Peyer's patch (tissue), 4 donors: Measurements from ENCODE around the gene AP3D1.
A peak's percentile ranks its signal among the peaks of the same experiment; 100 is the strongest.

Experiments
- POLR2A ChIP-seq, 2 donors: fragments of 450-650 bp; IDR thresholded peaks; one replicate each; pipeline ENCODE4 v1.5.1; 2017; ENCODE audit warnings: antibody characterized with exemption in 2 of 2, mild to moderate bottlenecking in 2 of 2, moderate library complexity in 2 of 2
- TF ChIP-seq, protein P1 (sequence below), 6 experiments: fragments of 450-650 bp in 4 of 6; fragments of 200-600 bp in 2 of 6; sonication (generic) in 1 of 6; IDR thresholded peaks; one replicate each; pipeline ENCODE4 v1.5.1; 2017 to 2019; ENCODE audit warnings: antibody characterized with exemption in 6 of 6, mild to moderate bottlenecking in 3 of 6, moderate library complexity in 1 of 6

DNA sequence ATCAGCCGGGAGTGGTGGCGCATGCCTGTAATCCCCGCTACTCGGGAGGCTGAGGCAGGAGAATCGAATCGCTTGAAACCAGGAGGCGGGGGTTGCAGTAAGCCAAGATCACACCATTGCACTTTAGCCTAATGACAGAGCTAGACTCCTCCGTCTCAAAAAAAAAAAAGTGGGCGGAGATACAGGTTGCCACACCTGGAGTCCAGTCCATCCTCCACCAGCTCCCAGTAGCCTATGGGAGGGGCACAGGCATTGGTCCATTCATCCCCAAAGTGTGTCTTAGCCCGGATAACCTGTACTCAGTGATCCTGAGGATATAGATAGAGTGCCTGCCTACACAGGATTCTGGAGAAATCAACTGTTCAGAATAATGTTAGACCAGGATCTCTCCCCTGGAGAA lies 9.0 kb upstream of the AP3D1 start:
- TF ChIP-seq, protein P1, sequence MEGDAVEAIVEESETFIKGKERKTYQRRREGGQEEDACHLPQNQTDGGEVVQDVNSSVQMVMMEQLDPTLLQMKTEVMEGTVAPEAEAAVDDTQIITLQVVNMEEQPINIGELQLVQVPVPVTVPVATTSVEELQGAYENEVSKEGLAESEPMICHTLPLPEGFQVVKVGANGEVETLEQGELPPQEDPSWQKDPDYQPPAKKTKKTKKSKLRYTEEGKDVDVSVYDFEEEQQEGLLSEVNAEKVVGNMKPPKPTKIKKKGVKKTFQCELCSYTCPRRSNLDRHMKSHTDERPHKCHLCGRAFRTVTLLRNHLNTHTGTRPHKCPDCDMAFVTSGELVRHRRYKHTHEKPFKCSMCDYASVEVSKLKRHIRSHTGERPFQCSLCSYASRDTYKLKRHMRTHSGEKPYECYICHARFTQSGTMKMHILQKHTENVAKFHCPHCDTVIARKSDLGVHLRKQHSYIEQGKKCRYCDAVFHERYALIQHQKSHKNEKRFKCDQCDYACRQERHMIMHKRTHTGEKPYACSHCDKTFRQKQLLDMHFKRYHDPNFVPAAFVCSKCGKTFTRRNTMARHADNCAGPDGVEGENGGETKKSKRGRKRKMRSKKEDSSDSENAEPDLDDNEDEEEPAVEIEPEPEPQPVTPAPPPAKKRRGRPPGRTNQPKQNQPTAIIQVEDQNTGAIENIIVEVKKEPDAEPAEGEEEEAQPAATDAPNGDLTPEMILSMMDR (IDR thresholded peaks at IDR 0.05) = no peak
- peak in 1 of 2 donors; percentile 13 for TF ChIP-seq POLR2A (IDR thresholded peaks at IDR 0.05)
